HG03460 (cell line): ENCODE data around the gene CNOT11.
"Not testable (repeated sequence)": the region's sequence is repeated elsewhere in the genome, so short reads cannot be mapped to it uniquely, and the experiment has no call there.

ENCODE experiments used
- ATAC-seq: cut with Tn5 transposase; IDR thresholded peaks from one replicate; pipeline ENCODE4 v1.9.1; 2021; ENCODE audit not compliant: unreplicated experiment

CNOT11 gene

GRCh38 chr2:101252408-101253012 lies at the start of gene CNOT11:
Gene CNOT11, plus strand, starts transcription at chr2:101252886. Its CDS starts 79 bp downstream, at chr2:101252965.
- ATAC-seq, result peak; percentile 89

- no peak for ATAC-seq
These were observed 48.1 kb upstream of the CNOT11 start for GRCh38 chr2:101204400-101205115.

- peak; percentile 56 for ATAC-seq
These were observed 46.9 kb upstream of the CNOT11 start for GRCh38 chr2:101205521-101206479.

- no peak for ATAC-seq
These were observed 43.9 kb upstream of the CNOT11 start for GRCh38 chr2:101208830-101209229.

GRCh38 chr2:101219246-101219645 lies 33.4 kb upstream of the CNOT11 start:
- no peak for ATAC-seq

GRCh38 chr2:101220091-101220490 lies 32.6 kb upstream of the CNOT11 start:
- not testable (repeated sequence) for ATAC-seq

- ATAC-seq, result peak; percentile 97
These were observed 28.9 kb upstream of the CNOT11 start for GRCh38 chr2:101223814-101224231.

GRCh38 chr2:101230541-101231001 lies 22.1 kb upstream of the CNOT11 start:
- no peak for ATAC-seq

- ATAC-seq, result no peak
These were observed 21.4 kb upstream of the CNOT11 start for GRCh38 chr2:101231240-101231639.

GRCh38 chr2:101231937-101232730 lies 20.6 kb upstream of the CNOT11 start:
- ATAC-seq, result no peak

GRCh38 chr2:101232770-101233169 lies 19.9 kb upstream of the CNOT11 start:
- ATAC-seq, result no peak

- ATAC-seq, result no peak
These were observed 18.3 kb upstream of the CNOT11 start for GRCh38 chr2:101234169-101234938.

- not testable (repeated sequence) for ATAC-seq
These were observed 16.7 kb upstream of the CNOT11 start for GRCh38 chr2:101235956-101236355.

- ATAC-seq, result not testable (repeated sequence)
These were observed 14.7 kb upstream of the CNOT11 start for GRCh38 chr2:101237944-101238343.

- ATAC-seq, result no peak
These were observed 13.5 kb upstream of the CNOT11 start for GRCh38 chr2:101238930-101239759.

GRCh38 chr2:101239760-101240118 lies 12.9 kb upstream of the CNOT11 start:
- ATAC-seq, result not testable (repeated sequence)

GRCh38 chr2:101240694-101241093 lies 12.0 kb upstream of the CNOT11 start:
- ATAC-seq, result not testable (repeated sequence)

- ATAC-seq, result no peak
These were observed 11.5 kb upstream of the CNOT11 start for GRCh38 chr2:101241158-101241557.

GRCh38 chr2:101244373-101244772 lies 8.3 kb upstream of the CNOT11 start:
- not testable (repeated sequence) for ATAC-seq
